Urothelium cell line (cell line): ENCODE data around the gene COL18A1.
"Not testable (repeated sequence)": the region's sequence is repeated elsewhere in the genome, so short reads cannot be mapped to it uniquely, and the experiment has no call there.

Experiments used
- DNase-seq: peaks from one replicate; pipeline ENCODE4 v3.0.0; 2011; ENCODE audit warnings: low spot score, mixed read lengths
- FAIRE-seq: peaks from 2 replicates; lab custom pipeline; 2011; peaks lifted over from hg19 to GRCh38; lab: Jason Lieb, UNC

COL18A1 gene

GRCh38 chr21:45513003-45513717, 108.2 kb downstream of the COL18A1 start:
- no peak for DNase-seq
- FAIRE-seq: no peak

- DNase-seq: no peak
- FAIRE-seq: peak; percentile 13
These were observed 108.9 kb downstream of the COL18A1 start for GRCh38 chr21:45513741-45514310.

DNA sequence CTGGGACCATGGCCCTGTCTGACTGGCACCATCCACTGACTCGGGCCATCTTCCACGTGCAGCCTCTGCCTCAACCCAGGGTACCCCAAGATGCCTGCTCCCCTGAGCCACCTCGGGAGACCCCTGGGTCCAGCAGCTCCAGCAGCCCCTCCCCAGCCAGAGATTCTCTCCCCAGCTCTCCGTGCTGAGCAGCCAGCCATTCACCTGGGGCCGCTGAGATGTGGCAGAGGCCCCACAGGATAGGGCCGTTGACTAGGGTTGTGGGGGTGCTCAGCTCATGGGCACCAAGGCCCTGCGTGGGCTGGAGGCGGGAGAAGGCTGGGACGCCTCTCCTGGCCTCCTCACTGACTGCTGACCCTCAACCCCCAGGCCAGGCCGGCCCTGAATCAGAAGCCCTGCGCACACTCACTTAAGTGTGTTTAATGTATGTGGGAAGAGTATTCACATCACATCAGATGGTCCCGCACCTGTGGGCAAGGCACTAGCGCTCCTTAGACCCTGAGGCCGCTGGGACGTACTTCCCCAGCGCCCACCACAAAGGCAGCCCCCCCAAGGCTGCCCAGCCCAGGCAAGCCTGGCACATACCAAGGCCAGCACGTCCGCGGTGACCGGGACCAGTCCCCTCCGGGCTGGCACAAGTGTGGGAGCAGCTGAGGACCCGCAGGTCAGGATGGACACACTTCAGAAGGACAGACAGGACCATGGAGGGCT, 109.5 kb downstream of the COL18A1 start:
- no peak for DNase-seq
- FAIRE-seq: no peak

DNA sequence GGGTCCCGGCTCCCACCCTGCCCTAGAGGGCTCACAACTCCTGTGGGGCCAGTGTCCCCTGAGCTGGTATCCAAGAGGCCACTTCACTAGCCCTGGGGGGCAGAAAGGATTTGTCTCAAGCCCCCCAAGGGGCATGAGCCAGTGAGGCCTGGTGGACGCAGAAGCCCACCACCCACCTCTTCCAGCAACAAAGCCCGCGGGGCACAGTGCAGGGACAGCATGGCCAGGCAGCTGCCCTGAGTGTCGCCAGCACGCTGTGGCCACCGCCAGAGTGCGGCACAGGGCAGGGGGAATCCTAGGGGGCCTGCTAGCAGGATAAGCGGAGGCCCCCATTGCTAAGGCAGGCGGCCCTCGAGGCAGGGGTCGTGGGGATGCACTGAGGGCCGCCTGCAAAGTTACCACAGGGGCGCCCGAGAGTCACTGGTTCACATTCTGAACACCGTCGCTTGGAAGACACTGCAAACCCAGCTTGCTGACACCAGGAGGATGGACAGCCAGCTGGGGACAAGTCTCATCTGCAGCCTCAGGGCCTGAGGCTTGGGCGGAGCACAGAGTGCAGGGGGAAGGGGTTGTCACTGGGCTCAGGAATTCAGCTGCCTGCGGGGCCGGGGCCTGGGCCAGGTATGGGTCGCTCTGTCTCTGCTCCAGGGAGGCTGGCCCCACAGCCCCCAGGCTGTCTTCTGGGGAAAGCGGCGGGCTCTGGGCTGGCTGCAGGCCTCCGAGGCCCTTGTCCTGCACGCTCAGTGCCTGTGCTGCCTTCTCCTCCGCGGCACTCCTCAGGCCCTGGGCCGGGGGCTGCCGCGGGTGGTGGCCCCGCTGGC, 110.5 kb downstream of the COL18A1 start:
- no peak for DNase-seq
- FAIRE-seq: no peak

DNA sequence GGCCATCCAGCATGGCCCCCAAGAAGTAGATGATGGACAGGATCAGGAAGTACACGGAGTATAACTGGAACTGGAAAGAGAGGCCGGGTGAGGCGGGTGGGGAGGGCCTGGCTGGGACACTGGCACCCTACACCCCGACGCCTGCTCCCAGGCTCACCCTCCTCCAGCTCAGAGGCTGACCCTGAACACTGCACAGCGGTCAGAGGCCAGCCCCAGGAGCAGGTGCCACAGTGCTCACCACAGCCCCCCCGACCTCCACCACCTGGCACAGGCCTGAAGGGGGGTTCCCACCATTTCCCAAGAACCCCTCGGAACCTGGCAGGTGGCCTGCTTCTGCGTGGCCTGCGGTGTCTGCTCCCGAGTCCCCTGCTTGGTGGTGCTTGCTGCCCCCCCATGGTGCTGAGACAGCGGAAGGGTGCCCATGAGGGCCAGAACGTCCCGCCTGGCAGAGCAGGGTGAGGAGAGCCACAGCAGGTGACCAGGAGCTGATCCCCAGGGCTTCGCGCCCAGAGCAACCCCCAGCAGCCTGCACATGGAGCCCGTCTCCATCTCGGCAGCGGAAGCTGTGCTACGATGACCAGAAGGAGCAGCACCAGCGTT, 111.2 kb downstream of the COL18A1 start:
- DNase-seq (no peak), FAIRE-seq (no peak)

- DNase-seq (no peak), FAIRE-seq (no peak)
These were observed 111.7 kb downstream of the COL18A1 start for GRCh38 chr21:45516671-45517151.

- no peak for DNase-seq
- no peak for FAIRE-seq
These were observed 112.5 kb downstream of the COL18A1 start for GRCh38 chr21:45517249-45518065.

DNA sequence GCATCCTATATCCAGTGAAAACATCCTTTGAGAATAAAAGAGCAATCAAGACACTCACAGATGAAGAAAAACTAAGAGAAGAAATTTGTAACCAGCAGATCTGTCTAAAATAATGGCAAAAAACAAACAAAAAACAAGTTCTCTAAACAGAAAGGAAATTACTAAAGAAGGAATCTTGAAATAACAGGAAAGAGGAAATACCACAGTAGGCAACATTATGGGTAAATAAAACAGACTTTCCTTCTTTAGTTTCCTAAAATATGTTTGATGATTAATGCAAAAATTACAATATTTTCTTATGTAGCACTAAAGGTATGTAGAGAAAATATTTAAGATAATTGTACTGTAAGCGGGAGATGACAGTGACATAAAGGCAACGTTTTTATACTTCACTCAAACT, 113.8 kb downstream of the COL18A1 start:
- DNase-seq (no peak), FAIRE-seq (no peak)

DNA sequence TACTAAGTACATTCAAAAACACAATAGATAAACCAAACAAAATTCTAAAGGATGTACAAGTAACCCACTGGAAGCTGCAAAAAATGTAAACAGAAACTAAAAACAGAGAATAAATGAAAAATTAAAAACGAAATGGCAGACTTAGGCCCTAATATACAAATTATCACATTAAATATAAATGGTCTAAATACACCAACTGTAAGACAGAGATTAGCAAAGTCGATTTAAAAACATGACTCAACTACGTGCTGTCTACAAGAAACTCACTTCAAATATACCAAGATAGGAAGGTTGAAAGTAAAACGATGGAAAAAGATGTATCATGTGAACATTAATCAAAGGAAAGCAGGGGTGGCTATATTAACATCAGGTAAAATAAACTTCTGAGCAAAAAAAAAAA, 114.2 kb downstream of the COL18A1 start:
- no peak for DNase-seq
- no peak for FAIRE-seq

DNA sequence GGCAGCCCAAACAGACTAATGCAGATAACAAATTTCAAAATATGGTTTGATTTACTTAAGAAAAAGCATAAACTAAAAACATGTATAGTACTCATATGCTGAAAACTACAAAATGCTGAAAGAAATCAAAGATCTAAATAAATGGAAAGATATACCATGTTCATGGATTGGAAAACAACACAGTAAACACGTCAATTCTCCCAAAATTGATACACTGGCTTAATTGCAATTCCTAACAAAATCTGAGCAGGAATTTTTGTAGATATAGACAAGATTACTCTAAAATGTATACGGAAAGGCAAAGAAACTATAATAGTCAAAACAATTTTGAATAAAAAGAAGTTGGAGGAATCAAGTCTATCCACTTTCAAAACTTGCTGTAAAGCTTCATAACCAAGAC, 116.3 kb downstream of the COL18A1 start:
- no peak for DNase-seq
- no peak for FAIRE-seq

DNA sequence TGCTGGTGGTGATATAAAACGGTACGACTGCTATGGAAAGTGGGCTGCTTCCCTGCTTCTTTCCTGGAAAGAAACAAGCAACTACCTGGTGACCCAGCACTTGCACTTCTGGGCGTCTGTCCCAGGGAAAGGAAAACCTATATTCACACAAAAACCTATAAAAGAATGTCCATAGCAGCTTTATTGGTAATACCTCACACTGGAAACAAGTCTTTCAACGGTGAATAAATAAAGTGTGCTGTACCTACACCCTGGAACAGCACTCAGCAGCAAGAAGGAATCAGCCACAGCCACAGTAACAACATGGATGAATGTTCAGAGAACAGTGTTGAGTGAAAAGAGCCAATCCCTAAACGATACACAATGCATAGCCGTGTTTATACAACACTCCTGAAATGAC, 117.4 kb downstream of the COL18A1 start:
- no peak for DNase-seq
- FAIRE-seq: no peak

DNA sequence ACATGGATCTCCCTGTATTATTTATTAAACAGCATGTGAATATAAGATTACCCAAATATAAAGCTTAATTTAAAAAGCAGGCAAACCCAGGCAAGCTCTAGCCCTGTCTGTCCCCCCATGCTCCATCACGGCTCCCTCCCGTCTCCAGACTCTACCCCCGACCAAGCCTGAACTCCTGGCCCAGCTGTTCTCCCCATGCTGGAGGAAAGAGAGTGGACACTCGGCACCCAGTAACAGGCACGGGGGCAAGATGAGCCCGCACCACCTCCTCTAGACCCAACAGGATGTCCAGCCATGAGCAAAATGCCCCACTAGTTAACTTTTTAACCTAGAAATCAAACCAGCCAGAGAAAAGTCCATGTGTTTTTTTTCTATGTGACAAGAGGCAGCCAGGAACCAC, 118.0 kb downstream of the COL18A1 start:
- DNase-seq (no peak), FAIRE-seq (no peak)

DNA sequence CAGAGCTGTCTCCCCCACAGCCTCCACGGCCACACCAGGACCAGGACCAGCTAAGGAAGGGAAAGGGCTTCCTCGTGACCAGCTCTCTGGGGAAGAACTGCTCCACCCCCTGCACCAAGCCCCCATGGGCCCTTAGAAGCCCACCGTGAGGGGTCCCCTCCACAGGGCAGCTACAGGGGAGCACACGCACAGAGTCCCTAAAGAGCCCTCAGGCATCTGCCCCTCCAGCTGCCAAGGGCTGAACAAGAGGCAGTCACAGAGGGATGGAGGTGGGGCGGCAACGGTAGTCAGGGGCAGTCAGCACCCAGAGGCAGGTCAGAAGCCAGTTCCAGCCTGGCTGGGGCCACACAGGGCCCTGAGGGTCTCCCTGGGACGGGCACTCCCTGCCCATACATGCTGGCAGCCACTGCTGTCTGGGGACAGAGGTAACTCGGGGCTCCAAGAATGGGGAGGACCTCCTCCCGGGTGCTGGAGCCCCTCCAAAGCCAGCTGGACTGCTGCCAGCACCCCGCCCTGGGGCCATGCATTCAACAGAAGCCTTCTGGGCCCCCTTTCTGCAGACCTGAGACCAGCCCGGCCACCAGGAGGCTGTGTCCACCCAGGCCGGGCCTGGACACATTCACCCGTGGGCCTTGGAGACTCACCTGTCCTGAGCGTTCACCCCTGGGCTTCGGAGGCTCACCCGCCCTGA, 118.6 kb downstream of the COL18A1 start:
- DNase-seq: no peak
- FAIRE-seq: no peak

- no peak for FAIRE-seq
- no peak for DNase-seq
These were observed 119.8 kb downstream of the COL18A1 start for GRCh38 chr21:45524756-45525152.

GRCh38 chr21:45525153-45525909, 120.4 kb downstream of the COL18A1 start:
- DNase-seq: no peak

DNA sequence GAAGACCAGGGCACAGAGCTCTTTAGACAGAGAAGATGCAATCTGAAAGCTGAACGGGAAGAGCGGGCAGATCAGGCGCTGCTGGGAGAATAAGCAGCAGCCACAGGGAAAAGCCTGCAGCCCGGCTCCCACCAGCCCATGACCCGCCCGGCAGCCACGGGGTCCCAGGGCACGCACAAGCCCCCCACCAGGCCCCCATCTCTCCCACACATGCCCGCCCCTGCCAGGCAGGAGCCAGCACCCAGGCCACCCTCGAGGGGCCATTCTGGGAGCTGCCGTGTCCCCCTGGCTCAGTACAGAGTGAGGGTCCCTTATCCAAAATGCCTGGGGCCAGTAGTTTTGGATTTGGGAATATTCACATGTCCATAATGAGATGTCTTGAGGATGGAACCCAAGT, 120.9 kb downstream of the COL18A1 start:
- no peak for DNase-seq
- no peak for FAIRE-seq

More at GRCh38 chr21:45525153-45525909, 120.4 kb downstream of the COL18A1 start:
- FAIRE-seq: no peak

DNA sequence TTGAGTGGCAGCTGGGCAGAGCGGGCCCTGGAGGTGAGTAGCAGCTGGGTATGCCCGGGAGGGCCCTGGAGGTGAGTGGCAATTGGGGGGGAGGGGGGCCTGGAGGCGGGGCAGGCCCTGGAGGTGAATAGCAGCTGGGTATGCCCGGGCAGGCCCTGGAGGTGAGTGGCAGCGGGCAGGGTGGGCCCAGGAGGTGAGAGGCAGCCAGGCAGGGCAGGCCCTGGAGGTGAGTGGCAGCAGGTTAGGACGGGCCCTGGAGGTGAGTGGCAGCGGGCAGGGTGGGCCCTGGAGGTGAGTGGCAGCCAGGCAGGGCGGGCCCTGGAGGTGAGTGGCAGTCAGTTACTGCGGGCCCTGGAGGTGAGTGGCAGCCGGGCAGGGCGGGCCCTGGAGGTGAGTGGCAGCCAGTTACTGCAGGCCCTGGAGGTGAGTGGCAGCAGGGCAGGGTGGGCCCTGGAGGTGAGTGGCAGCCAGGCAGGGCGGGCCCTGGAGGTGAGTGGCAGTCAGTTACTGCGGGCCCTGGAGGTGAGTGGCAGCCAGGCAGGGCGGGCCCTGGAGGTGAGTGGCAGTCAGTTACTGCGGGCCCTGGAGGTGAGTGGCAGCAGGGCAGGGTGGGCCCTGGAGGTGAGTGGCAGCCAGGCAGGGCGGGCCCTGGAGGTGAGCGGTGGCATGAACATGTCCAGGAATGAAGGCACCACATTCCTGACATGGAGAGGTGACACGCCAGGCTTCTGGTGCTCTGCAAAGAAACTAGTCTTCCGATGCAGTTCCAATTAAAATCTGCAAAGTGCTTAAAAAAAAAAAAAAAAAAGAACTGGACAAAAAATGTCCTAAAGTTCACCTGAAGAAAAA, 122.4 kb downstream of the COL18A1 start:
- DNase-seq, FAIRE-seq: not testable (repeated sequence)
